GM12878 (cell line): Measurements from ENCODE around the gene LDHAL6B. TPM values are rescaled to one million over a fixed set of nuclear protein-coding genes. Genes with fewer than 3 reads are reported as not detected.

Experiments used
- ATAC-seq: fragments of 200-7000 bp; cut with Tn5 transposase; 3 replicates; pipeline ENCODE4 v1.9.1; 2020; ENCODE audit warnings: mild to moderate bottlenecking, moderate library complexity
- BruUV-seq: library from RNA; stranded (reverse); fragments of 400-500 nt; replicated peaks from 2 replicates; lab custom pipeline; 2021; lab: Mats Ljungman, UMichigan
- CTCF ChIA-PET: fragments of 300-600 bp; sonication (Branson Sonifier 250); formaldehyde crosslinking; extraction: SDS; loops from one replicate; lab custom pipeline; 2021; ENCODE audit warnings: inconsistent platforms; lab: Yijun Ruan, JAX
- POLR2A ChIA-PET: fragments of 350-600 bp; formaldehyde crosslinking; extraction: SDS; loops from one replicate; lab custom pipeline; 2021; ENCODE audit warnings: inconsistent platforms; lab: Charles Lee
- RAD21 ChIA-PET: fragments of 300-600 bp; sonication (Branson Sonifier 250); formaldehyde crosslinking; loops from one replicate; lab custom pipeline; 2023; ENCODE audit warnings: antibody characterized with exemption; ENCODE audit not compliant: unreplicated experiment; lab: Charles Lee
- SMC1A ChIA-PET: fragments of 300-600 bp; sonication (Branson Sonifier 250); formaldehyde crosslinking; loops from one replicate; lab custom pipeline; 2023; ENCODE audit not compliant: unreplicated experiment, uncharacterized antibody; lab: Charles Lee
- DNase-seq: peaks from one replicate; pipeline ENCODE4 v3.0.0-alpha.2; 2011; ENCODE audit warnings: low read depth, low spot score
- FAIRE-seq: peaks from 3 replicates; lab custom pipeline; 2011; peaks lifted over from hg19 to GRCh38; lab: Jason Lieb, UNC
- H2AFZ ChIP-seq: 2 replicates; pipeline ENCODE4 v1.6.0; 2011; ENCODE audit warnings: low read depth, low read length, control low read depth; ENCODE audit not compliant: control insufficient read depth
- H3K27ac ChIP-seq: 2 replicates; pipeline ENCODE4 v1.5.1; 2011; ENCODE audit warnings: control low read depth; ENCODE audit not compliant: control insufficient read depth, insufficient read depth
- H3K27me3 ChIP-seq, 2 experiments: replicated peaks in 1 of 2; 2 replicates each; pipeline versions ENCODE4 v1.6.0 to v1.6.1; 2011; ENCODE audit warnings: low read length in 1 of 2; ENCODE audit not compliant: control insufficient read depth in 2 of 2, insufficient read depth in 2 of 2
- H3K36me3 ChIP-seq, 2 experiments: 2 replicates each; pipeline ENCODE4 v1.5.1; 2011; ENCODE audit warnings: low read length in 1 of 2; ENCODE audit not compliant: control insufficient read depth in 2 of 2, insufficient read depth in 2 of 2
- H3K4me1 ChIP-seq: 2 replicates; pipeline ENCODE4 v1.6.1; 2011; ENCODE audit warnings: mild to moderate bottlenecking, low read length, moderate library complexity, mixed read lengths; ENCODE audit not compliant: control insufficient read depth, insufficient read depth
- H3K4me2 ChIP-seq: 2 replicates; pipeline ENCODE4 v1.6.0; 2011; ENCODE audit warnings: control low read depth; ENCODE audit not compliant: control insufficient read depth, insufficient read depth
- H3K4me3 ChIP-seq: fragments of 200-600 bp; sonication (generic); 2 replicates; pipeline ENCODE4 v1.5.1; 2016
- H3K79me2 ChIP-seq: 2 replicates; pipeline ENCODE4 v1.6.0; 2011; ENCODE audit warnings: low read length; ENCODE audit not compliant: control insufficient read depth, insufficient read depth
- H3K9ac ChIP-seq: 2 replicates; pipeline ENCODE4 v1.8.0; 2011; ENCODE audit warnings: low read length, control low read depth, mixed read lengths; ENCODE audit not compliant: control insufficient read depth, insufficient read depth
- H3K9me3 ChIP-seq: replicated peaks from 3 replicates; pipeline ENCODE4 v1.5.1; 2011; ENCODE audit warnings: mild to moderate bottlenecking, low read length; ENCODE audit not compliant: control insufficient read depth, insufficient read depth
- H4K20me1 ChIP-seq: 2 replicates; pipeline ENCODE4 v1.6.0; 2011; ENCODE audit not compliant: control insufficient read depth, insufficient read depth
- BMI1 ChIP-seq: fragments of 450-650 bp; IDR thresholded peaks from 2 replicates; pipeline ENCODE4 v1.6.1; 2016; ENCODE audit warnings: mild to moderate bottlenecking, moderate library complexity, borderline replicate concordance
- ELK1 ChIP-seq: IDR thresholded peaks from 2 replicates; pipeline ENCODE4 v1.6.1; 2012; ENCODE audit warnings: low read depth, low read length, improper control_type of control experiment
- EP300 ChIP-seq, 2 experiments: fragments of 150-350 bp in 1 of 2; IDR thresholded peaks; 2 replicates each; pipeline ENCODE4 v1.6.1; 2011 to 2012; ENCODE audit warnings: low read depth in 2 of 2, low read length in 2 of 2, borderline replicate concordance in 1 of 2, improper control_type of control experiment in 1 of 2, inconsistent platforms in 1 of 2; ENCODE audit not compliant: control insufficient read depth in 1 of 2
- ESRRA ChIP-seq: IDR thresholded peaks from 2 replicates; pipeline ENCODE4 v1.6.1; 2012; ENCODE audit warnings: mild to moderate bottlenecking, low read length, improper control_type of control experiment
- IRF5 ChIP-seq: fragments of 450-650 bp; IDR thresholded peaks from 2 replicates; pipeline ENCODE4 v1.6.1; 2017; ENCODE audit warnings: borderline replicate concordance
- MLLT1 ChIP-seq: fragments of 450-650 bp; IDR thresholded peaks from 2 replicates; pipeline ENCODE4 v1.6.1; 2016; ENCODE audit warnings: mild to moderate bottlenecking
- MTA2 ChIP-seq: fragments of 450-650 bp; IDR thresholded peaks from 2 replicates; pipeline ENCODE4 v1.6.1; 2016; ENCODE audit warnings: low read depth, mild to moderate bottlenecking, moderate library complexity
- MTA3 ChIP-seq: IDR thresholded peaks from 2 replicates; pipeline ENCODE4 v1.6.1; 2012; ENCODE audit warnings: low read length, inconsistent platforms, borderline replicate concordance
- SRF ChIP-seq, 2 experiments: IDR thresholded peaks; 2 replicates each; pipeline ENCODE4 v1.6.1; 2011; ENCODE audit warnings: low read depth in 2 of 2, low read length in 2 of 2, mild to moderate bottlenecking in 1 of 2, moderate library complexity in 1 of 2
- SUZ12 ChIP-seq: fragments of 200-600 bp; sonication (generic); IDR thresholded peaks from one replicate; pipeline ENCODE4 v1.6.1; 2018; ENCODE audit warnings: antibody characterized with exemption, mild to moderate bottlenecking; ENCODE audit not compliant: unreplicated experiment
- TCF12 ChIP-seq: IDR thresholded peaks from 2 replicates; pipeline ENCODE4 v1.6.1; 2011; ENCODE audit warnings: low read depth, mild to moderate bottlenecking, low read length
- ZNF384 ChIP-seq: IDR thresholded peaks from 2 replicates; pipeline ENCODE4 v1.6.1; 2012; ENCODE audit warnings: low read depth, mild to moderate bottlenecking, low read length, improper control_type of control experiment, borderline replicate concordance
- WGBS: methylation state at CpG from one replicate; pipeline ENCODE4 v1.1.6; 2016; ENCODE audit warnings: low lambda C conversion rate; ENCODE audit not compliant: insufficient replicate concordance, insufficient coverage; ENCODE audit errors: missing lambda C conversion rate; 5-methylcytosine and 5-hydroxymethylcytosine counted together
- in situ Hi-C: fragments of 300-500 bp; cut with MboI; formaldehyde crosslinking; loops from 9 replicates; pipeline ENCODE4 v1.14.3; 2018; ENCODE audit warnings: mixed read lengths
- intact Hi-C: fragments of 100-400 bp; cut with micrococcal nuclease; formaldehyde crosslinking; loops from one replicate; pipeline ENCODE4 v1.14.2; 2022; ENCODE audit not compliant: unreplicated experiment
- polyA plus RNA-seq, 11 experiments: library from polyadenylated mRNA; depleted of rRNA in 4 of 11; unstranded in 6 of 11; stranded (reverse) in 5 of 11; fragments of >200 nt; fragmentation: Nextera tagmentation in 4 of 11; fragmentation: Illumina TruSeq in 1 of 11; extraction: Ambion mirVana in 4 of 11; extraction: Trizol in 1 of 11; gene quantifications; 1 replicate in 1 of 11; 2 replicates in 10 of 11; pipeline versions ENCODE4 v1.2.1 to v1.2.3, GENCODE V29; 2011 to 2016; ENCODE audit warnings: inconsistent platforms in 2 of 11, missing spikeins in 2 of 11, low read depth in 1 of 11
- total RNA-seq, 4 experiments: library from RNA; depleted of rRNA in 3 of 4; stranded (reverse); fragments of >200 nt in 3 of 4; fragmentation: Illumina TruSeq in 1 of 4; extraction: Trizol in 1 of 4; gene quantifications; 2 replicates each; pipeline versions ENCODE4 v1.2.1 to v1.2.3, GENCODE V29; 2013 to 2021
- TF ChIP-seq, protein P1 (sequence below): IDR thresholded peaks from 2 replicates; pipeline ENCODE4 v1.6.1; 2012; ENCODE audit warnings: low read length, inconsistent platforms

The LDHAL6B gene
- total and polyA plus RNA-seq, 10 of the 15 experiments (the other 5 are each of a cell fraction or from before 2014, with no cell fraction given), result 0.33 to 0.66 TPM; not detected in 8

DNA sequence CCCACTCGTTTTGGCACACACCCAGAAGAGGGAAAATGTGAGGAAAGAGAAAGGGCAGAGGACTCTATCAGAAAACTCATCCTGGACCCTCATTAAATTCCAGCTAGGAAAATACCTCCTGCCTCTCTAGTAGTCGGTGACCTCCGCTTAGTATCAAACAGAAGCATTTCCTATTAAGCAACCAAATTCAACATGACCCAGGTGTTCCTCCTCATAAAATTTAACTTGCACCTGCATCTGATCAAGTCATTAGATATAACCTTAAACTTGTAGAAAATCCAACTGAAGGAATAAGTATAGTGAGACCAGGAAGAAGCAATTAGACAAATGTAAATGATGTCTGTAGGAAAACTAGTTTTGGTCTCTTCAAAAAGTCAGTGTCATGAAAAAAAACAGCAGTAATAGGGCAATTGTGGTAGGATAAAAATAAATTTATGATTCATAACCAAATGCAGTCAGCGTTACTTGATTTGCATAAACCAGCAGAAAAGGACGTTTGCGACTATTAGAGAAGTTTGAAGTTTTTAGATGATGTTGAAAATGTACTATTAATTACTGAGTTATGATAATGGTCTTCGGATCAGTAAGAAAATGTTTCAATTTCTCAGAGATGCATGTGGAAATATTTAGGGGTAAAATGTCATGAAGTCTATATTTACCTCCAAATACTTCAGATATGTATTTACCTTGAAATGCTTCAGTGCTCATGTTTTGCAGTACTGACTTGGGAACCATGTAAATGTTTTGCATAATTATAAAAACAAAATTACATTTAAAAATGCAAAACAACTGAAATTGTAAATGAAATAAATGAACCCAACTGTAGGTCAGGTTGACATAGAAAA is 44.6 kb downstream of the LDHAL6B start:
- POLR2A ChIA-PET, result interaction anchor here (0.6 to 1.3 kb wide), 10 partner anchors 8 to 161 kb away, joined by 3 to 6 read pairs (median 4); no protein-coding TSS in a partner anchor
- H3K27ac ChIP-seq, result peak overlapping the region; percentile 78
- TF ChIP-seq TCF12 (no peak), MTA2 (peak; percentile 91), SUZ12 (no peak), EP300 (IDR thresholded peaks at IDR 0.05; ENCODE audit: borderline replicate concordance in 1 of 2, control insufficient read depth in 1 of 2, low read depth in 2 of 2, low read length in 2 of 2) (peak; percentile 90 to 91), MTA3 (no peak; the same call in 1 of the 2 replicates), BMI1 (peak; percentile 35; the same call in 1 of the 2 replicates), ZNF384 (peak; percentile 89), IRF5 (no peak), SRF (IDR thresholded peaks at IDR 0.05; ENCODE audit: low read depth in 2 of 2, low read length in 2 of 2) (no peak), ESRRA (no peak), MLLT1 (0 out of 2 replicates have a peak, but pooled peaks have one; percentile 44), ELK1 (no peak)
- TF ChIP-seq, protein P1, sequence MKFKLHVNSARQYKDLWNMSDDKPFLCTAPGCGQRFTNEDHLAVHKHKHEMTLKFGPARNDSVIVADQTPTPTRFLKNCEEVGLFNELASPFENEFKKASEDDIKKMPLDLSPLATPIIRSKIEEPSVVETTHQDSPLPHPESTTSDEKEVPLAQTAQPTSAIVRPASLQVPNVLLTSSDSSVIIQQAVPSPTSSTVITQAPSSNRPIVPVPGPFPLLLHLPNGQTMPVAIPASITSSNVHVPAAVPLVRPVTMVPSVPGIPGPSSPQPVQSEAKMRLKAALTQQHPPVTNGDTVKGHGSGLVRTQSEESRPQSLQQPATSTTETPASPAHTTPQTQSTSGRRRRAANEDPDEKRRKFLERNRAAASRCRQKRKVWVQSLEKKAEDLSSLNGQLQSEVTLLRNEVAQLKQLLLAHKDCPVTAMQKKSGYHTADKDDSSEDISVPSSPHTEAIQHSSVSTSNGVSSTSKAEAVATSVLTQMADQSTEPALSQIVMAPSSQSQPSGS, result peak; percentile 92

More for the DNA sequence above, 44.6 kb downstream of the LDHAL6B start:
- Histone ChIP-seq H2AFZ (no peak overlapping the region), H3K79me2 (peaks cover 32% of the 10 kb centered on the region), H3K4me3 (peak overlapping the region; percentile 26; the same call in 1 of the 2 replicates), H3K9me3 (no peaks in the 10 kb centered on the region), H3K27me3 (no peaks in the 10 kb centered on the region), H3K4me1 (peaks cover 41% of the 10 kb centered on the region), H4K20me1 (no peaks in the 10 kb centered on the region), H3K9ac (peak overlapping the region; percentile 33), H3K4me2 (peak overlapping the region; percentile 58), H3K36me3 (peaks cover 0 to 30% of the 10 kb centered on the region in 2 experiments; a peak in 3 of 4 replicates)
- ChIA-PET CTCF (interaction anchor here (0.5 to 1.5 kb wide), 6 partner anchors 48 to 242 kb away, joined by 3 to 5 read pairs (median 3); no protein-coding TSS in a partner anchor), SMC1A (interaction anchor here (0.8 to 1.8 kb wide), 14 partner anchors 9 to 260 kb away, joined by 3 to 6 read pairs (median 4); no protein-coding TSS in a partner anchor), RAD21 (interaction anchor here (0.9 to 8.6 kb wide), 9 partner anchors 14 to 231 kb away, joined by 4 to 99 read pairs (median 6); no protein-coding TSS in a partner anchor)
- 9% methylated on average over 7 of the region's 7 CpGs for WGBS
- ATAC-seq, result peak; percentile 38
- peak; percentile 66 for FAIRE-seq
- no TSS peak for BruUV-seq
- peak; percentile 79 for DNase-seq
- intact Hi-C loops (loop anchor here (2.0 kb wide), 1 partner anchor 48 kb away; no protein-coding TSS in a partner anchor), in situ Hi-C loops (no loop called here)
